Measurements from ENCODE around the gene IMMP2L. TPM values are rescaled to one million over a fixed set of nuclear protein-coding genes. Genes with fewer than 3 reads are reported as not detected.
"Not testable (repeated sequence)": the region's sequence is repeated elsewhere in the genome, so short reads cannot be mapped to it uniquely, and the experiment has no call there.

Gene IMMP2L
- total RNA-seq, 2 donors from 2014 or later, result 21.7 to 27.5 TPM

DNA sequence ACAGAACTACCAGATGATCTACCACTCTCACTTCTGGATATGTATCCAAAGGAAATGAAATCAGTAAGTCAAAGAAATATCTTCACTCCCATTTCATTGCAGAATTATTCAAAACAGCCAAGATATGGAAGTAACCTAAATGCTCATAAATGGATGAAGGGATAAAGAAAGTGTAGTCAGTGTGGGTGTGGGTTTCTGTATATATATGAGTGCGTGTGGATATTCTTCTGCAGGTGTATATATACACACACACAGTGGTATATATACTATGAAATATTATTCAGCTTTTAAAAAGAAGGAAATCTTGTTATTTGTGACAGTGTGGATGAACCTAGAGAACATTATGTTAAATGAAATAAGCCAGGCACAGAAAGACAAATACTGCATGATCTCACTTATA, 48.7 kb downstream of the IMMP2L start:
- ATAC-seq (replicated peaks in 1 of 2) (no peak), DNase-seq (no peak)
- Mint-ChIP-seq H3K27ac (no peak overlapping the region), H3K4me1 (ENCODE audit: low read depth) (peaks cover 9% of the 10 kb centered on the region), H3K4me3 (no peak overlapping the region), H3K27me3 (ENCODE audit: low read depth) (no peaks in the 10 kb centered on the region), H3K36me3 (ENCODE audit: insufficient read depth in 2 of 2) (peaks cover 0 to 2% of the 10 kb centered on the region in 2 donors), H3K9me3 (no peaks in the 10 kb centered on the region)

DNA sequence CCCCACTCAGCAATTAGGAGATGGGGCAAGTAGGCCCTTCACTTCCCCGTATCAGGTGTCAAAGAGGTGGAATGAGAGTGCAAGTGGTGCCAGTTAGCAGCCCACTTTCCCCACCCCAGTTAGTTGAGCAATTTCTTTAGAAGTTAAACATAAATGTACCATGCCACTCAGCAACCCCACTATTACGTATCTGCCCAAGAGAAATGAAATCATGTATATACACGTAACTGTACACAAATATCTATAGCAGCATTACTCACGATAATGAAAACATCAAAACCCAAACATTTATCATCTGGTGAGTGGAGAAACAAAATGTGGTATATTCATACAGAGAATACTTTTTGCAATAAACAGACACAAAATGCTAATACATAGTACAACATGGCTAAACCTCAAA, 50.4 kb downstream of the IMMP2L start:
- DNase-seq (no peak), ATAC-seq (replicated peaks in 1 of 2) (peak in 1 of 2 donors; percentile 26)
- no peak overlapping the region for H3K4me3 Mint-ChIP-seq
- H3K9me3 Mint-ChIP-seq, result peaks cover 0 to 4% of the 10 kb centered on the region in 2 donors
- no peaks in the 10 kb centered on the region for H3K27me3 Mint-ChIP-seq (ENCODE audit: low read depth)
- peaks cover 10% of the 10 kb centered on the region for H3K4me1 Mint-ChIP-seq (ENCODE audit: low read depth)
- H3K27ac Mint-ChIP-seq, result no peak overlapping the region
- peaks cover 2 to 6% of the 10 kb centered on the region in 2 donors for H3K36me3 Mint-ChIP-seq (ENCODE audit: insufficient read depth in 2 of 2)

DNA sequence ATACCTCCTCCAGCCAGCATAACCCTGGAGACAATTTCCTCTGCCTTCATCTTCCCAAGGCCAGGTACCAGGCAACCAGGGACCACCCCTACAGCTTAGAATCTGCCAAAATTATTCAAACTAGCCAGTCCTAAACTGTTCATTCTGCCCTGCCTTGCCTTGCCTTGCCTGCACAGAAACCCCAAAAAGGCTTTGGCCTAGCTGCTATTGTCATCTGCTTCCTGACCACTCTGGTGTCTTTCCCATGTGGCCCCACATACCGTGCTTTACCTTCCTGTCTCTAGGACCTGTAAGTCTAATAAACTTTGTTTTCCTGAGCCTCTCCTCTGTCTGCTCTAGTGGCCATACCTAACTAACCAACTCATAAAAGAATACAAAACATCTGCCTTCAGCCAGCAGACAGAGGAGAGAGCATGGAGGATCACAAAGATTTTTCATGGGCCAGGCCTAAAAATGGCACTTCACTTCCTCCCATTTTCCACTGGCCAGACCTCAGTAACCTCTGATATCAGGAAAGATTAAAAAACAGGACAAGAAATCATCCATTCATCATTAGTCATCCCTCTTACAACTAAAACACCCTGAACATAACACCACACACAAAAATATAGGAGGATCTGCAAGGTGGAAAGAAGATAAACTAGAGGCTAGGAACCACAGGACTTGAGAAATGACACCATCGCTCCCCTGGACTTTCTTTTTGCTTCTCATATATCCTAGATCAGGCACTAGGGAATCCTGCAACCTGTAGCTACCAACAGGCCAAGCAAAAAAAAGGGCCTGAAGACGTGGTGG, 51.5 kb downstream of the IMMP2L start:
- no peaks in the 10 kb centered on the region for H3K27me3 Mint-ChIP-seq (ENCODE audit: low read depth)
- peaks cover 2 to 8% of the 10 kb centered on the region in 2 donors for H3K36me3 Mint-ChIP-seq (ENCODE audit: insufficient read depth in 2 of 2)
- DNase-seq, result no peak
- ATAC-seq (replicated peaks in 1 of 2), result no peak
- no peak overlapping the region for H3K4me3 Mint-ChIP-seq
- peaks cover 10% of the 10 kb centered on the region for H3K4me1 Mint-ChIP-seq (ENCODE audit: low read depth)
- H3K27ac Mint-ChIP-seq, result no peak overlapping the region
- peaks cover 0 to 4% of the 10 kb centered on the region in 2 donors for H3K9me3 Mint-ChIP-seq

DNA sequence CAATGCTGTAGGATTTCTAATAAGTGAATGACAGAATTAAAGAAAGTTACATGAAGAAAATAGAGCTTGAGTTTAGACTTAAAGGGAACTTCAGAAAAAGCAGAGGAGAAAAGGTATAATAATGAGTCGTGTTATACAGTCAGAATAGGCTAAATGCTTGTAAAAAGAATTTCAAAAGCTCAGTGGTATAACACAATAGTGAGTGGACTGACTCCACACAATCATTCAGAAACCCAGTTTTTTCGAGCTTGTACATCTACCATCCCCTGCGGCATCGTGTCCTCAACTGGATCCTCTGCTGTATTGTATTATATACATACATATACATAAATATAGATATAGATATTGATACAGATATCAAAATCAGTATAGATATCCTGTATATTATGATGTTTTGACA, 52.2 kb downstream of the IMMP2L start:
- Mint-ChIP-seq H3K36me3 (ENCODE audit: insufficient read depth in 2 of 2) (peaks cover 4 to 8% of the 10 kb centered on the region in 2 donors), H3K4me1 (ENCODE audit: low read depth) (peaks cover 10% of the 10 kb centered on the region), H3K4me3 (no peak overlapping the region), H3K27ac (no peak overlapping the region), H3K27me3 (ENCODE audit: low read depth) (no peaks in the 10 kb centered on the region), H3K9me3 (peaks cover 0 to 4% of the 10 kb centered on the region in 2 donors)
- ATAC-seq (replicated peaks in 1 of 2), result peak in 1 of 2 donors; percentile 30
- DNase-seq, result no peak

DNA sequence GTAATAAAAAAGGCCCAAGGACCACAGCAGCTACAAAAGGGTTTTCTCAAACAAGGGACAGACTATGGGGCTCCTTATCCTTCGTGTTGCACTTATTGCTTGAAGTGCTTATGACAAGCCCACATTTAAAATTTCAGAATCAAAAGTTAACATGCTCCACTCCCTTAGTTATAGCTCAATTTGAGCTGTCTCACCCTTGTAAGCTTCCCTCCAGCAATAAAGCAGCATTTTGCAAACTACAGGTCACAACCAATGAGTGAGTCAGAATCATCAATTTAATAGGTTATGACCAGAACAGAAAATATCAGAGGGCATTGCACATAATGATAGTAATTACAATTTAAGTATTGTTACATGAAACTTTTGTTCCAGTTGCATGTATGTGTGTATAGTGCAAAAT, 53.0 kb downstream of the IMMP2L start:
- peaks cover 4 to 8% of the 10 kb centered on the region in 2 donors for H3K36me3 Mint-ChIP-seq (ENCODE audit: insufficient read depth in 2 of 2)
- H3K4me3 Mint-ChIP-seq, result no peak overlapping the region
- peaks cover 0 to 4% of the 10 kb centered on the region in 2 donors for H3K9me3 Mint-ChIP-seq
- H3K27me3 Mint-ChIP-seq (ENCODE audit: low read depth), result no peaks in the 10 kb centered on the region
- peaks cover 10% of the 10 kb centered on the region for H3K4me1 Mint-ChIP-seq (ENCODE audit: low read depth)
- no peak for ATAC-seq (replicated peaks in 1 of 2)
- H3K27ac Mint-ChIP-seq, result no peak overlapping the region
- no peak for DNase-seq

DNA sequence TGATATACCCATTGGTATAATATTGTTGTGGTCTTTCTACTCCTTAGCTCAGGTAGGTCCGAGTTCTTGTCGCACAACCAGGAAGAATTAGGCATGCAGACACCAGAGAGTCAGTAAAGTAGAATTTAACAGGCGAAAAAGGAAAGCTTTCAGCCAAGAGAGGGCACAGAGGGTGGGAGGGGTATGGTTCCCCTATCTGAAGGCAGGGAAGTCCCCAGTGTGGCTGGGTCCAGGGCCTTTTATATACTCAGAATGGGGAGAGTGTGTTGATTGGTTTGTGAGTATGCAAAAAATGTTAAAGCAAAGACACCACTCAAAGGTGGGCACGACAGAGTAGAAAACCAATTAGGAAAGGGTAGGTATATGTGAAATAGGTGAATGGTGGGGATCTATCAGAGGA, 53.9 kb downstream of the IMMP2L start:
- ATAC-seq (replicated peaks in 1 of 2), result no peak

DNA sequence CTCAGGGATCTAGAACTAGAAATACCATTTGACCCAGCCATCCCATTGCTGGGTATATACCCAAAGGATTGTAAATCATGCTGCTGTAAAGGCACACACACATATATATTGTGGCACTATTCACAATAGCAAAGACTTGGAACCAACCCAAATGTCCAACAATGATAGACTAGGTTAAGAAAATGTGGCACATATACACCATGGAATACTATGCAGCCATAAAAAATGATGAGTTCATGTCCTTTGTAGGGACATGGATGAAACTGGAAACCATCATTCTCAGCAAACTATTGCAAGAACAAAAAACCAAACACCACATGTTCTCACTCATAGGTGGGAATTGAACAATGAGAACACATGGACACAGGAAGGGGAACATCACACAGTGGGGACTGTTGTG, 56.9 kb downstream of the IMMP2L start:
- not testable (repeated sequence) for ATAC-seq (replicated peaks in 1 of 2); H3K27ac Mint-ChIP-seq; H3K27me3 Mint-ChIP-seq (ENCODE audit: low read depth); H3K9me3 Mint-ChIP-seq; DNase-seq; H3K4me1 Mint-ChIP-seq (ENCODE audit: low read depth); H3K4me3 Mint-ChIP-seq
- H3K36me3 Mint-ChIP-seq (ENCODE audit: insufficient read depth in 2 of 2), result peaks cover 6 to 14% of the 10 kb centered on the region in 2 donors

More for the DNA sequence above, 53.9 kb downstream of the IMMP2L start:
- no peak overlapping the region for H3K27ac Mint-ChIP-seq
- H3K9me3 Mint-ChIP-seq, result peaks cover 0 to 4% of the 10 kb centered on the region in 2 donors
- no peak for DNase-seq
- H3K4me1 Mint-ChIP-seq (ENCODE audit: low read depth), result peaks cover 10% of the 10 kb centered on the region
- H3K4me3 Mint-ChIP-seq, result no peak overlapping the region
- no peaks in the 10 kb centered on the region for H3K27me3 Mint-ChIP-seq (ENCODE audit: low read depth)
- H3K36me3 Mint-ChIP-seq (ENCODE audit: insufficient read depth in 2 of 2), result peaks cover 4 to 8% of the 10 kb centered on the region in 2 donors

DNA sequence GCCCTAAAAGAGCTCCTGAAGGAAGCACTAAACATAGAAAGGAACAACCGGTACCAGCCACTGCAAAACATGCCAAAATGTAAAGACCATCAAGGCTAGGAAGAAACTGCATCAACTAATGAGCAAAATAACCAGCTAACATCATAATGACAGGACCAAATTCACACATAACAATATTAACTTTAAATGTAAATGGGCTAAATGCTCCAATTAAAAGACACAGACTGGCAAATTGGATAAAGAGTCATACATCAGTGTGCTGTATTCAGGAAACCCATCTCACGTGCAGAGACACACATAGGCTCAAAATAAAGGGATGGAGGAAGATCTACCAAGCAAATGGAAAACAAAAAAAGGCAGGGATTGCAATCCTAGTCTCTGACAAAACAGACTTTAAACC, 60.5 kb downstream of the IMMP2L start:
- H3K27me3 Mint-ChIP-seq (ENCODE audit: low read depth); H3K9me3 Mint-ChIP-seq; H3K27ac Mint-ChIP-seq; DNase-seq; ATAC-seq (replicated peaks in 1 of 2); H3K4me3 Mint-ChIP-seq: not testable (repeated sequence)
- H3K36me3 Mint-ChIP-seq (ENCODE audit: insufficient read depth in 2 of 2), result peaks cover 6 to 18% of the 10 kb centered on the region in 2 donors
- peaks cover 12% of the 10 kb centered on the region for H3K4me1 Mint-ChIP-seq (ENCODE audit: low read depth)

DNA sequence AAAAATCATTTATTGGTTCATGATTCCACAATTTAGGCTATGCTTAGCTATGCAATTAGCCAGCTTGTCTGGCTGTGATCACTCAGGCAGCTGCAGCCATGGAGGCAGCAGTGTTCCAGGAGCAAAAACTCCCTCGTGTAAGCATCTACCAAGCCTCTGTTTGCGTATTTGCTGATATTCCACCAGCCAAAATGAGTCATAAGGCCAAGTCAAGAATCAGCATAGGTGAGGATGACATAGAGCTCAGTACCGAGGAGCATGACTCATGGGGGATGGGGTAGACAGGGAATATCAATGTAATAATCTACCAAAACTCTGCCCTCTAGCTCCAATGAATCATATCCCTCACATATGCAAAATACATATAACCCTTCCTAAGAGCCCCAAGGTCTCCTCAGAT, 63.3 kb downstream of the IMMP2L start:
- Mint-ChIP-seq H3K27me3 (ENCODE audit: low read depth) (no peaks in the 10 kb centered on the region), H3K4me3 (no peak overlapping the region), H3K27ac (no peak overlapping the region), H3K36me3 (ENCODE audit: insufficient read depth in 2 of 2) (peaks cover 4 to 16% of the 10 kb centered on the region in 2 donors), H3K9me3 (peaks cover 4 to 5% of the 10 kb centered on the region in 2 donors), H3K4me1 (ENCODE audit: low read depth) (peaks cover 17% of the 10 kb centered on the region)
- ATAC-seq (replicated peaks in 1 of 2), result peak; percentile 62 to 73
- DNase-seq, result peak in 1 of 2 donors; percentile 14

DNA sequence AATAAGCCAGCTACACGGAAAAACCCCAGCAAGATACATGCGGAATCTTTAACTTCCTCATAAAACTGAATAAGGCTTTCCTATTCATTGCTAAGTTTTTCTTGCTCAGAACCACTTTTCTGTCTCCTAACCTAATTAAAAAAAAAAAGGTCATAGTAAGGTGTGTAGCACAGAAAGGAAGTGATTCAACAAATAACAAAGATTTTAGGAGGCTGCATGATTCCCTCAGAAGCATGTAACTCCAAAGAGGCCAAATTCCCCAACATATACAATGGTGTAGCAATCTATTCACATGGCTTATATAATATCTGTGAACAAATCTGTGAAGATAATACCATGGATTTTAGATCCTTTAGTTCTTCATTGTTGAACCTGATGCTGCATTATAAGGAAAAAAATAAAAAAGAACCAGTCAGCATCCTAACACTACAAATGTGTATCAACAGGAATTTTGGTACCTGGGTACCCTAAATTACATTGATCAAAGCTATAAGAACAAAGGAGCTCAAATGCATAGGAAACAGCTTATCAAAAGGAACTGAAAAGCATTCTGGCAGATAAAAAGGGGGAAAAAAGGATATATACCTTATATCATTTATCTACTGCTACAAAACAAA, 63.8 kb downstream of the IMMP2L start:
- no peak for DNase-seq
- H3K9me3 Mint-ChIP-seq, result peaks cover 4 to 5% of the 10 kb centered on the region in 2 donors
- peaks cover 4 to 16% of the 10 kb centered on the region in 2 donors for H3K36me3 Mint-ChIP-seq (ENCODE audit: insufficient read depth in 2 of 2)
- no peak overlapping the region for H3K4me3 Mint-ChIP-seq
- no peak for ATAC-seq (replicated peaks in 1 of 2)
- peaks cover 17% of the 10 kb centered on the region for H3K4me1 Mint-ChIP-seq (ENCODE audit: low read depth)
- H3K27ac Mint-ChIP-seq, result no peak overlapping the region
- H3K27me3 Mint-ChIP-seq (ENCODE audit: low read depth), result no peaks in the 10 kb centered on the region

DNA sequence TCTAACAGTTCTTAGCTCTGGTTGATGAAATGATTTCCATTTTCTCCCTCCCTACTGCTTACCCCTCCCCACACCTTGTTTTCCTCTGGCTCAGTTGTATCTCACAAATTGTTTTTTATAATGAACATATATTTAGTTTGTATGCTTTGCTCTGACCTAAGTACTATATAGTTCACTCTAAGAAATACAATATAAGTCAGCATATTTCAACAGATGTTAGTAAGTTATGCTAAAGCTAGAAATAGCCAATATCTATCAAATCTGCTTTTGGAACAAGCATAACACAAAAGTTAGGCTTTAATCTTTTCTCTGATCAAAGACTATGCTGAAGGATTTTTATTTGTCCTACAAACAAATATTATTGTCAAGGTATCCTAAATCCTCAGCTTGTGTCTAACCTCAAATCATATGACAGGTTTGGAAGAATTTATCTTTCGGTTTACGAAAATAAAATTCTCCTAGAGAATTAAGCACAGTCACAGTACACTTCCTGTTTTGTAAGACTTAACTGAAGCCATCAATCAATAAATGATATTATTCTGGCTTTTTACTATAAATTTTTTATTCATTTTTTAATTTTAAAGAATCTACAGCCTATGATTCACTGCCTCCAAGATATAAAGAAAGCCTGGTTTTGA, 67.0 kb downstream of the IMMP2L start:
- peaks cover 24% of the 10 kb centered on the region for H3K4me1 Mint-ChIP-seq (ENCODE audit: low read depth)
- no peak overlapping the region for H3K4me3 Mint-ChIP-seq
- peaks cover 0 to 9% of the 10 kb centered on the region in 2 donors for H3K36me3 Mint-ChIP-seq (ENCODE audit: insufficient read depth in 2 of 2)
- DNase-seq (no peak), ATAC-seq (replicated peaks in 1 of 2) (no peak)
- H3K27me3 Mint-ChIP-seq (ENCODE audit: low read depth), result no peaks in the 10 kb centered on the region
- no peaks in the 10 kb centered on the region for H3K9me3 Mint-ChIP-seq
- no peak overlapping the region for H3K27ac Mint-ChIP-seq

DNA sequence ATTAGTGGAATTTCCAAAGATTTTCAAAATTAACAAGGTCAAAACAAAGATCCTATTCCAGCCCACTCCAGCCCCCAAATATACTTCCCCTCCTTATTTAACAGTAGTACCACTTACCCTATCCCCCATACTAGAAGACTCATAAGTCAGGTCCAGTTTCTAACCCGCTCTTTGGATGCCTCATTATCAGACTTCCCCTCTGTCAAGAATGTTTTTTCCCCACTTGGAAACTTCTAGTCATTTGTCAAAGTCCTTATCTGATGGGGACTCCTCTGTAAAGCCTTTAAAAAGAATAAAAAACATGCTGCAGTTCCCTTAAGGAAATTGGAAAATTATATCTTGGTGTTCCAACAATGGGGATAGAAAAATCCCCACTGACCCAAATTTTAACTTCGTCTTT, 70.1 kb downstream of the IMMP2L start:
- peaks cover 12% of the 10 kb centered on the region for H3K4me1 Mint-ChIP-seq (ENCODE audit: low read depth)
- H3K27ac Mint-ChIP-seq, result no peak overlapping the region
- no peak overlapping the region for H3K4me3 Mint-ChIP-seq
- no peaks in the 10 kb centered on the region for H3K36me3 Mint-ChIP-seq (ENCODE audit: insufficient read depth in 2 of 2)
- no peaks in the 10 kb centered on the region for H3K27me3 Mint-ChIP-seq (ENCODE audit: low read depth)
- ATAC-seq (replicated peaks in 1 of 2) (no peak), DNase-seq (no peak)
- no peaks in the 10 kb centered on the region for H3K9me3 Mint-ChIP-seq

DNA sequence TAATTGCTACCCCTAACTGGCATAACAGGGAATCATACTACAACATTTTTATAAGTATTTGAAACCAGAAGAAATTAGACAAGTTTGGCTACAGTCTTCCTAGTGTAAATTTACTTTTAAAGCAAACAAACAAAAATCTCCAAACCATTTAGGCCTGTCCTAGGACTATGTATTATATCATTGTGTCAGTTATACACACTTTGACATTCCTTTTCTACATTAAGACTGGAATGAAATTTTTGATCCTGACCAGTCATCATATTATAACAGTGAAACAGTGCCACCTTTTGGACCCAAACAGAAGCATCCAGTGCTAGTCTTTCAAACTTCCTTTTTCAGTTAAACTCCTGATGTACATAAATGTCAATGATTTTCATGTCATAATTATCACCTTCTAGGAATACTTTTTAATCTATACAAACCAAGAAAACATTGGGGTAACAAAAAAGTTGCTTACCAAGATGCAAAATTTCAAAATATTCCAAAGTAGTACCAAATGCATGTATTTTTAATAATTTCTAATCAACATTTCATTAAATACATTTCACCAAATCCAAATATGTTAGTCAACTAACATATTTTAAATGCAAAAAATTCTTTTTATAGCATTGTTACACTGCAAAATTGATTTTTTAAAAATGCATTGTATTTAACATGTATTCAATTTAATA, 75.7 kb downstream of the IMMP2L start:
- H3K27me3 Mint-ChIP-seq (ENCODE audit: low read depth), result no peaks in the 10 kb centered on the region
- DNase-seq (no peak), ATAC-seq (replicated peaks in 1 of 2) (peak in 1 of 2 donors; percentile 48)

More for the DNA sequence above, 75.7 kb downstream of the IMMP2L start:
- no peak overlapping the region for H3K27ac Mint-ChIP-seq
- no peak overlapping the region for H3K4me3 Mint-ChIP-seq
- H3K4me1 Mint-ChIP-seq (ENCODE audit: low read depth), result no peaks in the 10 kb centered on the region
- no peaks in the 10 kb centered on the region for H3K9me3 Mint-ChIP-seq
- H3K36me3 Mint-ChIP-seq (ENCODE audit: insufficient read depth in 2 of 2), result peaks cover under 1% of the 10 kb centered on the region in 2 donors

All from activated T-cell treated with anti-CD3 and anti-CD28 coated beads, Interleukin-2, amount 50 U/mL, for 72 hours (primary cell).